Upper lobe of right lung (tissue), 1 donor: ENCODE data around the gene SOWAHD. TPM values are rescaled to one million over a fixed set of nuclear protein-coding genes. Genes with fewer than 3 reads are reported as not detected.
A peak's percentile ranks its signal among the peaks of the same experiment; 100 is the strongest.

Experiments
- ATAC-seq: fragments of 200-7000 bp; cut with Tn5 transposase; one replicate; pipeline ENCODE4 v1.9.1; 2020; ENCODE audit warnings: mild to moderate bottlenecking, moderate library complexity
- DNase-seq: peaks from one replicate; pipeline ENCODE4 v3.0.0-alpha.2; 2020
- H3K27ac ChIP-seq: fragments of 200-600 bp; one replicate; pipeline ENCODE4 v1.8.0; 2022
- H3K27me3 ChIP-seq: fragments of 200-600 bp; one replicate; pipeline ENCODE4 v1.8.0; 2022; ENCODE audit warnings: mild to moderate bottlenecking
- H3K36me3 ChIP-seq: fragments of 200-600 bp; one replicate; pipeline ENCODE4 v1.8.0; 2022
- H3K4me1 ChIP-seq: fragments of 200-600 bp; one replicate; pipeline ENCODE4 v1.8.0; 2022
- H3K4me3 ChIP-seq: fragments of 200-600 bp; one replicate; pipeline ENCODE4 v1.8.0; 2022; ENCODE audit warnings: mild to moderate bottlenecking
- H3K9me3 ChIP-seq: fragments of 200-600 bp; one replicate; pipeline ENCODE4 v1.8.0; 2022
- intact Hi-C: fragments of 100-400 bp; cut with DNase I; formaldehyde crosslinking; loops from one replicate; pipeline ENCODE4 v1.11.0; 2022
- total RNA-seq: library from RNA; stranded (reverse); fragmentation: NEBNext Ultra II Directional; extraction: Animal tissue kit (Norgen Biotek cat#: 25700); gene quantifications from one replicate; pipeline ENCODE4 v1.2.1, GENCODE V29; 2021
- TF ChIP-seq, protein P1 (sequence below): fragments of 200-600 bp; IDR thresholded peaks from one replicate; pipeline ENCODE4 v1.8.0; 2022; ENCODE audit warnings: antibody characterized with exemption
- donor health status: DM: no; HTN: yes; CAD: no; lungs with severe emphysema.

SOWAHD gene
- total RNA-seq, 1 donor from 2014 or later: 4.0 TPM

DNA sequence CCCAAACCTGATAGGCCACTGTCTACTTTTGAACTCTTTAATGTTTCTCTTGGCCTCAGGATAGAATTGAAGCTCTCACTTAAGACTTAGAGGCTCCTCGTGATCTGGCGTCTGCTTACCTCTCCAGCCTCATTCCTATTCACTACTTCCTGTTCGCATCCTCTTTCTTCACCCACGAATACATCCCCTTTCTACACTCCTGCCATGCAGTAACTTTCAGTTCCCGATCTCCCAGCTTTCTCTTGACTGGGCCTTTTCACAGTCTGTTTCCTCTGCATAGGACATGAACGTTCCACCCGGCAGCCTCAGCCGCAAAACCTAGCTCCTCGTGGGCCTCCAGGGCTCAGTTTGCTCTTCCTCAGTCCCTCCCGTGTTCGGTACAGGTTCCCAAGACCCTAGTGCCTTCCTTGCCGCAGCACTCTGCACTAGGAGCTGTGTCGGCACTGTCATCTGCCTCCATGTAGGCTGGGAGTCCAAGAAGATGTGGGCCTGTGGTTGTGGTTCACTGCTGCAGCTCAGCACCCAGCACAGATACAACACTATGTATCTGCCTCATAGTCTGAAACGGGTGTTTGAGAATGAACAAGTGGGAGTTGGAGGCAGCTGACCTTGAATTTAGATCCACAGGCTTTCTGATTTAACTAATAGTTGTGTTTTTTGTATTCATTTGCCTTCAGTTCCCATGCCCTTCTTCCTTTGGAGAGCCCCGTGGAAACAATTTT, 17.3 kb downstream of the SOWAHD start:
- no peak overlapping the region for H3K27ac ChIP-seq
- DNase-seq: no peak

DNA sequence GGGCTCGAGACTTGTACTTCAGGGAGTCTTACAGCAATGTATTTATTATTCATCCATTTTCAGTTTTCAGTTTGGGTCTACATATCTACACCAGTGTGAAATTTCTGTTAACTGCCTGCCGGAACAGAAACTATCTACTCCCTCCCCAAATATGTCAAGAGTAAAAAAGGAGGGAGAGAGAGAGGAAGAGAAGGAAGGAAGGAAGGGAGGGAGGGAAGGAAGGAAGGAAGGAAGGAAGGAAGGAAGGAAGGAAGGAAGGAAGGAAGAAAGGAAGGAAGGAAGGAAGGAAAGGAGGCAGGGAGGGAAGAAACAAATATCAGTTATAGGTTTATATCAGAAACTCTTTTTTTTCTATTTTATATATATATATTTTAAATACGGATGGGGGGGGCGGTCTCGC, 20.4 kb downstream of the SOWAHD start:
- H3K4me3 ChIP-seq: no peak overlapping the region
- H3K27ac ChIP-seq: no peak overlapping the region
- no peaks in the 10 kb centered on the region for H3K27me3 ChIP-seq
- DNase-seq: no peak
- no peak for ATAC-seq
- TF ChIP-seq, protein P1, sequence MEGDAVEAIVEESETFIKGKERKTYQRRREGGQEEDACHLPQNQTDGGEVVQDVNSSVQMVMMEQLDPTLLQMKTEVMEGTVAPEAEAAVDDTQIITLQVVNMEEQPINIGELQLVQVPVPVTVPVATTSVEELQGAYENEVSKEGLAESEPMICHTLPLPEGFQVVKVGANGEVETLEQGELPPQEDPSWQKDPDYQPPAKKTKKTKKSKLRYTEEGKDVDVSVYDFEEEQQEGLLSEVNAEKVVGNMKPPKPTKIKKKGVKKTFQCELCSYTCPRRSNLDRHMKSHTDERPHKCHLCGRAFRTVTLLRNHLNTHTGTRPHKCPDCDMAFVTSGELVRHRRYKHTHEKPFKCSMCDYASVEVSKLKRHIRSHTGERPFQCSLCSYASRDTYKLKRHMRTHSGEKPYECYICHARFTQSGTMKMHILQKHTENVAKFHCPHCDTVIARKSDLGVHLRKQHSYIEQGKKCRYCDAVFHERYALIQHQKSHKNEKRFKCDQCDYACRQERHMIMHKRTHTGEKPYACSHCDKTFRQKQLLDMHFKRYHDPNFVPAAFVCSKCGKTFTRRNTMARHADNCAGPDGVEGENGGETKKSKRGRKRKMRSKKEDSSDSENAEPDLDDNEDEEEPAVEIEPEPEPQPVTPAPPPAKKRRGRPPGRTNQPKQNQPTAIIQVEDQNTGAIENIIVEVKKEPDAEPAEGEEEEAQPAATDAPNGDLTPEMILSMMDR: no peak
- H3K36me3 ChIP-seq: no peaks in the 10 kb centered on the region
- no peaks in the 10 kb centered on the region for H3K9me3 ChIP-seq
- H3K4me1 ChIP-seq: no peaks in the 10 kb centered on the region
- intact Hi-C loops: no loop called here

More for the DNA sequence above, 17.3 kb downstream of the SOWAHD start:
- Histone ChIP-seq H3K4me3 (no peak overlapping the region), H3K36me3 (no peaks in the 10 kb centered on the region), H3K27me3 (no peaks in the 10 kb centered on the region), H3K9me3 (no peaks in the 10 kb centered on the region), H3K4me1 (no peaks in the 10 kb centered on the region)
- intact Hi-C loops: no loop called here
- TF ChIP-seq, protein P1: no peak
- ATAC-seq: peak; percentile 76

- Histone ChIP-seq H3K36me3 (peaks cover 29% of the 10 kb centered on the region), H3K27me3 (no peaks in the 10 kb centered on the region), H3K9me3 (no peaks in the 10 kb centered on the region), H3K4me1 (peaks cover under 1% of the 10 kb centered on the region), H3K27ac (no peak overlapping the region), H3K4me3 (no peak overlapping the region)
- DNase-seq (no peak), ATAC-seq (peak; percentile 91)
- intact Hi-C loops: no loop called here
- TF ChIP-seq, protein P1: no peak
Measured at GRCh38 chrX:119783026-119783425, 24.6 kb downstream of the SOWAHD start.

DNA sequence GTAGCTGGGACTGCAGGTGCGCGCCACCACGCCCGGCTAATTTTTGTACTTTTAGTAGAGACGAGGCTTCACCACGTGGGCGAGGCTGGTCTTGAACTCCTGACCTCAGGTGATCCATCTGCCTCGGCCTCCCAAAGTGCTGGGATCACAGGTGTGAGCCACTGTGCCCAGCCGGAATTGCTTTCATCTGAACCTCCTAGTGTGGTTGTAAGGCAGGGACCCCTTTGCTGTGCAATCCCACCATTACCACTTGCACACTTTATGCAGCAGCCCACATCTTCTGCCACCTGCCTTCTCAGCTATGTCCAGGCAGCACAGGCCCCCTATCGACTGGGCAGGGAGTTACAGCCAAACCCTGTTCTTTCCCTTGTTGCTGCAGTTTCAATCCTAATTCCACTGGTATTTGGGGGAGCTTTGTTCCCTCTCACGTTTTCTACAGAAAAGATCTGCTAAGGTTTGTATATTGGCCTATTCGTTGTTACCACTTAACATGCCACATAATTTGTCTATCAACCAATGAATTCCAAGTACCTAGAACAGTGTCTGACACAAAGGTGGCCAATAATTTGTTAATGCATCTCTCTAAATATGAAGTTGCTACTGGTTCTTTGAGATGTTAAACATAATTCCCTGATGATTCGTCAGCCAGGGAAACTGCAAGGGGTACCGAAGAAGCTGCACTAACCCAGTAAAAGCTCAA, 26.5 kb downstream of the SOWAHD start:
- TF ChIP-seq, protein P1: peak; percentile 42
- intact Hi-C loops: no loop called here
- Histone ChIP-seq H3K36me3 (peaks cover 47% of the 10 kb centered on the region), H3K27ac (no peak overlapping the region), H3K4me3 (no peak overlapping the region), H3K4me1 (peaks cover 15% of the 10 kb centered on the region), H3K27me3 (no peaks in the 10 kb centered on the region), H3K9me3 (no peaks in the 10 kb centered on the region)
- ATAC-seq (peak; percentile 74), DNase-seq (peak; percentile 60)

DNA sequence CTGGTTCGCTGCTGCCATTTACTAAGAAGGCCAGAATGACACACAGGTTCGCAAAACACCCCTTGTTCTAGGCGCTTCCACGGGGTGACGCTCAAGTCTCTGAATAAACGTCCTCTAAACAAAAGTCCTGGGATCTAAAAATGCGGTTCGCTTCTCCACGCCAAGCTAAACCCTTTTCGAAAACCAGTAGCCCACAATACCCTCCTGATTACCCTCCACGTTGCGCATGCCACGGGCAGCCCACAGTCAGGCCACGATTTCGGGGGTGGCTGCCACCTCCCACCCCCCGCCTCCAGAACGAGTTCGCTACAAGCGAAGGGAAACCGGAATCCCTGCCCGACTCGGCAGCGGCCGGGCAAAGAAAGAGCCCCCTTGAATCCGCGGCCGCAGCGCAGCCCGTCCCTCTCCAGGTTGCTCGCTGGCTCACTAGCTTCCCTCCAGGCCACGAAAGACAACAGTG, 32.6 kb downstream of the SOWAHD start:
- Histone ChIP-seq H3K9me3 (no peaks in the 10 kb centered on the region), H3K27ac (peak overlapping the region; percentile 93), H3K27me3 (no peaks in the 10 kb centered on the region), H3K4me1 (peaks cover 15% of the 10 kb centered on the region), H3K36me3 (peaks cover 35% of the 10 kb centered on the region), H3K4me3 (peak overlapping the region; percentile 67)
- intact Hi-C loops: no loop called here
- no peak for DNase-seq
- TF ChIP-seq, protein P1: peak; percentile 21
- ATAC-seq: peak; percentile 48
